HepG2 (cell line): ENCODE results near the gene FIBP. TPM values are rescaled to one million over a fixed set of nuclear protein-coding genes. Genes with fewer than 3 reads are reported as not detected.
A peak's percentile ranks its signal among the peaks of the same experiment; 100 is the strongest.

Experiments
- ATRX ChIP-seq: sonication (generic); formaldehyde crosslinking; IDR thresholded peaks from 2 replicates; pipeline ENCODE4 v1.4.0; 2020; ENCODE audit warnings: missing genetic modification reagents, borderline replicate concordance
- BRCA1 ChIP-seq: sonication (generic); formaldehyde crosslinking; IDR thresholded peaks from 2 replicates; pipeline ENCODE4 v1.4.0; 2020; ENCODE audit warnings: missing genetic modification reagents
- FOXC1 ChIP-seq: sonication (generic); formaldehyde crosslinking; IDR thresholded peaks from 2 replicates; pipeline ENCODE4 v1.8.0; 2022; ENCODE audit warnings: mild to moderate bottlenecking, missing genetic modification reagents, borderline replicate concordance
- HDAC1 ChIP-seq: sonication (generic); formaldehyde crosslinking; IDR thresholded peaks from 2 replicates; pipeline ENCODE4 v1.5.1; 2020; ENCODE audit warnings: mild to moderate bottlenecking, missing genetic modification reagents
- LCORL ChIP-seq, 2 experiments: fragments of 450-650 bp in 1 of 2; sonication (generic) in 1 of 2; formaldehyde crosslinking in 1 of 2; IDR thresholded peaks; 2 replicates each; pipeline versions ENCODE4 v1.5.0 to v1.6.1; 2017 to 2020; ENCODE audit warnings: antibody characterized with exemption in 1 of 2, missing genetic modification reagents in 1 of 2
- MYC ChIP-seq: sonication (generic); formaldehyde crosslinking; IDR thresholded peaks from 2 replicates; pipeline ENCODE4 v1.9.0; 2021; ENCODE audit warnings: missing genetic modification reagents, borderline replicate concordance
- SKI ChIP-seq: fragments of 450-650 bp; IDR thresholded peaks from one replicate; pipeline ENCODE4 v1.6.1; 2018; ENCODE audit warnings: mild to moderate bottlenecking; ENCODE audit not compliant: partially characterized antibody
- SPEN ChIP-seq: sonication (generic); formaldehyde crosslinking; IDR thresholded peaks from 2 replicates; pipeline ENCODE4 v1.5.1; 2020; ENCODE audit warnings: low read depth, mild to moderate bottlenecking, missing genetic modification reagents
- ZFP36L1 ChIP-seq: sonication (generic); formaldehyde crosslinking; IDR thresholded peaks from 2 replicates; pipeline ENCODE4 v1.8.0; 2022; ENCODE audit warnings: mild to moderate bottlenecking, missing genetic modification reagents, moderate library complexity
- ZNF235 ChIP-seq: sonication (generic); formaldehyde crosslinking; IDR thresholded peaks from 2 replicates; pipeline ENCODE4 v1.8.1; 2023; ENCODE audit warnings: mild to moderate bottlenecking, missing genetic modification reagents, borderline replicate concordance
- ZNF331 ChIP-seq: sonication (generic); formaldehyde crosslinking; IDR thresholded peaks from 2 replicates; pipeline ENCODE4 v1.4.0; 2020; ENCODE audit warnings: missing genetic modification reagents
- ZNF44 ChIP-seq: sonication (generic); formaldehyde crosslinking; IDR thresholded peaks from 2 replicates; pipeline ENCODE4 v1.5.1; 2020; ENCODE audit warnings: mild to moderate bottlenecking, missing genetic modification reagents
- ZNF891 ChIP-seq: sonication (generic); formaldehyde crosslinking; IDR thresholded peaks from 2 replicates; pipeline ENCODE4 v1.5.0; 2020; ENCODE audit warnings: mild to moderate bottlenecking, missing genetic modification reagents
- polyA plus RNA-seq, 8 experiments: library from polyadenylated mRNA; depleted of rRNA in 3 of 8; stranded (reverse) in 7 of 8; unstranded in 1 of 8; fragments of >200 nt; fragmentation: Illumina TruSeq in 4 of 8; extraction: Trizol in 4 of 8; gene quantifications; 2 replicates each; pipeline versions ENCODE4 v1.2.1 to v1.2.3, GENCODE V29; 2011 to 2016; ENCODE audit warnings: low read depth in 4 of 8, missing spikeins in 1 of 8, mixed read lengths in 1 of 8; ENCODE audit not compliant: insufficient read depth in 1 of 8
- total RNA-seq, 5 experiments: library from RNA; depleted of rRNA; stranded (reverse); fragments of >200 nt; fragmentation: Illumina TruSeq; extraction: Trizol; gene quantifications; 2 replicates each; pipeline ENCODE4 v1.2.3, GENCODE V29; 2016; ENCODE audit warnings: low read depth in 1 of 5
- TF ChIP-seq, protein P1 (sequence below): sonication (generic); formaldehyde crosslinking; IDR thresholded peaks from 2 replicates; pipeline ENCODE4 v1.9.0; 2021; ENCODE audit warnings: mild to moderate bottlenecking, missing genetic modification reagents
- TF ChIP-seq, protein P2 (sequence below): sonication (generic); formaldehyde crosslinking; IDR thresholded peaks from 2 replicates; pipeline ENCODE4 v1.8.0; 2022; ENCODE audit warnings: missing genetic modification reagents, mild to moderate bottlenecking, inconsistent platforms, borderline replicate concordance
- TF ChIP-seq, protein P3 (sequence below): IDR thresholded peaks from 2 replicates; pipeline ENCODE4 v1.6.1; 2016; ENCODE audit warnings: mild to moderate bottlenecking
- TF ChIP-seq, protein P4 (sequence below): sonication (generic); formaldehyde crosslinking; IDR thresholded peaks from 2 replicates; pipeline ENCODE4 v1.8.0; 2022; ENCODE audit warnings: low read depth, missing genetic modification reagents

FIBP gene
- total and polyA plus RNA-seq, 2 of the 13 experiments (the other 11 are each of a cell fraction or from before 2014, with no cell fraction given), result 42.9 to 62.1 TPM

DNA sequence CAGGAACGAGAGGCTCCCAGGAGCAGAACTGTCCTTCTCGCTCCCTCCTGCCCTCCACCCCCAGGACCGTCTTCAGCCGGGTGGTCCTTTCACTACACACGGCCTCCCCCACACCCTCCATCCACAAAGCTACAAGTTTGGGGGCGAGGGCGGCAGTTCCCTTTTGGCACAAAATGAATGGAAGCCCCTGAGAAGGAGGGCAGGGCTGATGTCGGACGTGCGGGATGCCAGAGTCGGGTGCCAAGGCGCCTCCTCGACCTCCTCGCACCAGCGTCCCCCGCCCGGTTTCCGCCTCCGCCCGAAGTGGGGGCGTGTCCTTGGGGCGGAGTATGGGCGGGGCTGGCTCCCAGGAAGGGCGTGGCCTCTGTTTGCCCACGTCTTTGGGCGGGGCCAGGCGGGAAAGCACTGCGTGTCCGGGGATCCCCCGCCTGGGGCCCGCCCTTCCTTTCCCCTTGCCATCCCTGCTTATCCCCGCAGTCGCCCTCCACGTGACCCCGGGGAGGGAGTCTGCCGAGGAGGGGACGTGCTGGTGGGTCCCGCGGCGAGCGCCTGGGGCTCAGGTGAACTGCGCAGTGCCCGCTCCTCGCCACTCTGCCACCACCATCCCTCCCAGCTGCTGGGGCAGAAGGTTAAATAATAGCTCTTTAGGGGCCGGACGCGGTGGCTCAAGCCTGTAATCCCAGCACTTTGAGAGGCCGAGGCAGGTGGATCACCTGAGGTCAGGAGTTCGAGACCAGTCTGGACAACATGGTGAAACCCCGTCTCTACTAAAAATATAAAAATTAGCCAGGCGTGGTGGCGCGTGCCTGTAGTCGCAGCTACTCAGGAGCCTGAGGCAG, 14.7 kb downstream of the FIBP start (continued):
- TF ChIP-seq, protein P1, sequence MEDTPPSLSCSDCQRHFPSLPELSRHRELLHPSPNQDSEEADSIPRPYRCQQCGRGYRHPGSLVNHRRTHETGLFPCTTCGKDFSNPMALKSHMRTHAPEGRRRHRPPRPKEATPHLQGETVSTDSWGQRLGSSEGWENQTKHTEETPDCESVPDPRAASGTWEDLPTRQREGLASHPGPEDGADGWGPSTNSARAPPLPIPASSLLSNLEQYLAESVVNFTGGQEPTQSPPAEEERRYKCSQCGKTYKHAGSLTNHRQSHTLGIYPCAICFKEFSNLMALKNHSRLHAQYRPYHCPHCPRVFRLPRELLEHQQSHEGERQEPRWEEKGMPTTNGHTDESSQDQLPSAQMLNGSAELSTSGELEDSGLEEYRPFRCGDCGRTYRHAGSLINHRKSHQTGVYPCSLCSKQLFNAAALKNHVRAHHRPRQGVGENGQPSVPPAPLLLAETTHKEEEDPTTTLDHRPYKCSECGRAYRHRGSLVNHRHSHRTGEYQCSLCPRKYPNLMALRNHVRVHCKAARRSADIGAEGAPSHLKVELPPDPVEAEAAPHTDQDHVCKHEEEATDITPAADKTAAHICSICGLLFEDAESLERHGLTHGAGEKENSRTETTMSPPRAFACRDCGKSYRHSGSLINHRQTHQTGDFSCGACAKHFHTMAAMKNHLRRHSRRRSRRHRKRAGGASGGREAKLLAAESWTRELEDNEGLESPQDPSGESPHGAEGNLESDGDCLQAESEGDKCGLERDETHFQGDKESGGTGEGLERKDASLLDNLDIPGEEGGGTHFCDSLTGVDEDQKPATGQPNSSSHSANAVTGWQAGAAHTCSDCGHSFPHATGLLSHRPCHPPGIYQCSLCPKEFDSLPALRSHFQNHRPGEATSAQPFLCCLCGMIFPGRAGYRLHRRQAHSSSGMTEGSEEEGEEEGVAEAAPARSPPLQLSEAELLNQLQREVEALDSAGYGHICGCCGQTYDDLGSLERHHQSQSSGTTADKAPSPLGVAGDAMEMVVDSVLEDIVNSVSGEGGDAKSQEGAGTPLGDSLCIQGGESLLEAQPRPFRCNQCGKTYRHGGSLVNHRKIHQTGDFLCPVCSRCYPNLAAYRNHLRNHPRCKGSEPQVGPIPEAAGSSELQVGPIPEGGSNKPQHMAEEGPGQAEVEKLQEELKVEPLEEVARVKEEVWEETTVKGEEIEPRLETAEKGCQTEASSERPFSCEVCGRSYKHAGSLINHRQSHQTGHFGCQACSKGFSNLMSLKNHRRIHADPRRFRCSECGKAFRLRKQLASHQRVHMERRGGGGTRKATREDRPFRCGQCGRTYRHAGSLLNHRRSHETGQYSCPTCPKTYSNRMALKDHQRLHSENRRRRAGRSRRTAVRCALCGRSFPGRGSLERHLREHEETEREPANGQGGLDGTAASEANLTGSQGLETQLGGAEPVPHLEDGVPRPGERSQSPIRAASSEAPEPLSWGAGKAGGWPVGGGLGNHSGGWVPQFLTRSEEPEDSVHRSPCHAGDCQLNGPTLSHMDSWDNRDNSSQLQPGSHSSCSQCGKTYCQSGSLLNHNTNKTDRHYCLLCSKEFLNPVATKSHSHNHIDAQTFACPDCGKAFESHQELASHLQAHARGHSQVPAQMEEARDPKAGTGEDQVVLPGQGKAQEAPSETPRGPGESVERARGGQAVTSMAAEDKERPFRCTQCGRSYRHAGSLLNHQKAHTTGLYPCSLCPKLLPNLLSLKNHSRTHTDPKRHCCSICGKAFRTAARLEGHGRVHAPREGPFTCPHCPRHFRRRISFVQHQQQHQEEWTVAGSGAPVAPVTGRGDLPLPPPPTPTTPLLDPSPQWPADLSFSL, result no peak
- TF ChIP-seq, protein P2, sequence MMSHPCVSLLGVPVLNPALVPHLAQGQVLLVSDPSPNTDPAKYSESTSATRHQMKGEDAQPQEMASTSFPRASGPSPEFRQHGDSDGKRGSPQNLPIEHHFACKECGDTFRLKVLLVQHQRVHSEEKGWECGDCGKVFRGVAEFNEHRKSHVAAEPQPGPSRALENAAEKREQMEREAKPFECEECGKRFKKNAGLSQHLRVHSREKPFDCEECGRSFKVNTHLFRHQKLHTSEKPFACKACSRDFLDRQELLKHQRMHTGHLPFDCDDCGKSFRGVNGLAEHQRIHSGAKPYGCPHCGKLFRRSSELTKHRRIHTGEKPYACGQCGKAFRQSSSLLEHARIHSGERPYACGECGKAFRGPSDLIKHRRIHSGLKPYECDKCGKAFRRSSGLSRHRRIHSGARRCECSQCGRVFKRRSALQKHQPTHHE (CRISPR knock-in tag), result 0 out of 2 replicates have a peak, but pooled peaks have one; percentile 38
- TF ChIP-seq ZNF44 (CRISPR knock-in tag) (no peak), SPEN (CRISPR knock-in tag) (peak; percentile 55; the same call in 1 of the 2 replicates), ATRX (CRISPR knock-in tag) (no peak), SKI (peak; percentile 39), ZFP36L1 (CRISPR knock-in tag) (0 out of 2 replicates have a peak, but pooled peaks have one; percentile 49), ZNF235 (CRISPR knock-in tag) (no peak), MYC (peak; percentile 79; the same call in 1 of the 2 replicates), LCORL (IDR thresholded peaks at IDR 0.05) (no peak), LCORL (CRISPR knock-in tag; IDR thresholded peaks at IDR 0.05) (peak; percentile 65; the same call in 1 of the 2 replicates), ZNF331 (CRISPR knock-in tag) (no peak), FOXC1 (CRISPR knock-in tag) (0 out of 2 replicates have a peak, but pooled peaks have one; percentile 64), ZNF891 (peak; percentile 95), BRCA1 (CRISPR knock-in tag) (no peak), HDAC1 (CRISPR knock-in tag) (peak; percentile 85)
- TF ChIP-seq, protein P3, sequence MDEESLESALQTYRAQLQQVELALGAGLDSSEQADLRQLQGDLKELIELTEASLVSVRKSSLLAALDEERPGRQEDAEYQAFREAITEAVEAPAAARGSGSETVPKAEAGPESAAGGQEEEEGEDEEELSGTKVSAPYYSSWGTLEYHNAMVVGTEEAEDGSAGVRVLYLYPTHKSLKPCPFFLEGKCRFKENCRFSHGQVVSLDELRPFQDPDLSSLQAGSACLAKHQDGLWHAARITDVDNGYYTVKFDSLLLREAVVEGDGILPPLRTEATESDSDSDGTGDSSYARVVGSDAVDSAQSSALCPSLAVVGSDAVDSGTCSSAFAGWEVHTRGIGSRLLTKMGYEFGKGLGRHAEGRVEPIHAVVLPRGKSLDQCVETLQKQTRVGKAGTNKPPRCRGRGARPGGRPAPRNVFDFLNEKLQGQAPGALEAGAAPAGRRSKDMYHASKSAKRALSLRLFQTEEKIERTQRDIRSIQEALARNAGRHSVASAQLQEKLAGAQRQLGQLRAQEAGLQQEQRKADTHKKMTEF (CRISPR knock-in tag), result peak; percentile 83
- TF ChIP-seq, protein P4, sequence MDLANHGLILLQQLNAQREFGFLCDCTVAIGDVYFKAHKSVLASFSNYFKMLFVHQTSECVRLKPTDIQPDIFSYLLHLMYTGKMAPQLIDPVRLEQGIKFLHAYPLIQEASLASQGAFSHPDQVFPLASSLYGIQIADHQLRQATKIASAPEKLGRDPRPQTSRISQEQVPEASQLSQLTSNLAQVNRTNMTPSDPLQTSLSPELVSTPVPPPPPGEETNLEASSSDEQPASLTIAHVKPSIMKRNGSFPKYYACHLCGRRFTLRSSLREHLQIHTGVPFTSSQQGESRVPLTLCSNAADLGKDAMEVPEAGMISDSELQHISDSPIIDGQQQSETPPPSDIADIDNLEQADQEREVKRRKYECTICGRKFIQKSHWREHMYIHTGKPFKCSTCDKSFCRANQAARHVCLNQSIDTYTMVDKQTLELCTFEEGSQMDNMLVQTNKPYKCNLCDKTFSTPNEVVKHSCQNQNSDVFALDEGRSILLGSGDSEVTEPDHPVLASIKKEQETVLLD (CRISPR knock-in tag), result no peak; the same call in 1 of the 2 replicates
